HG02973 (cell line): ENCODE results near the gene BTN3A1.

Experiments
- ATAC-seq: cut with Tn5 transposase; IDR thresholded peaks from one replicate; pipeline ENCODE4 v1.9.1; 2021; ENCODE audit warnings: moderate library complexity; ENCODE audit not compliant: unreplicated experiment

Gene BTN3A1

GRCh38 chr6:26379292-26379691, 22.8 kb upstream of the BTN3A1 start:
- ATAC-seq, result no peak

GRCh38 chr6:26379740-26380139, 22.3 kb upstream of the BTN3A1 start:
- ATAC-seq, result no peak

GRCh38 chr6:26380256-26380655, 21.8 kb upstream of the BTN3A1 start:
- ATAC-seq, result no peak

- no peak for ATAC-seq
These were observed 20.0 kb upstream of the BTN3A1 start for GRCh38 chr6:26382121-26382520.

- peak; percentile 4 for ATAC-seq
These were observed 18.3 kb upstream of the BTN3A1 start for GRCh38 chr6:26383624-26384417.

GRCh38 chr6:26385734-26386125, 16.3 kb upstream of the BTN3A1 start:
- ATAC-seq, result no peak

GRCh38 chr6:26387565-26387964, 14.5 kb upstream of the BTN3A1 start:
- no peak for ATAC-seq

- ATAC-seq, result no peak
These were observed 14.1 kb upstream of the BTN3A1 start for GRCh38 chr6:26388014-26388413.

GRCh38 chr6:26388441-26388840, 13.6 kb upstream of the BTN3A1 start:
- no peak for ATAC-seq

GRCh38 chr6:26389349-26389894, 12.7 kb upstream of the BTN3A1 start:
- ATAC-seq, result no peak

GRCh38 chr6:26390531-26390930, 11.5 kb upstream of the BTN3A1 start:
- no peak for ATAC-seq

- ATAC-seq, result no peak
These were observed 9.0 kb upstream of the BTN3A1 start for GRCh38 chr6:26392932-26393636.

- ATAC-seq, result no peak
These were observed 7.8 kb upstream of the BTN3A1 start for GRCh38 chr6:26394289-26394688.

GRCh38 chr6:26398555-26398954, 3.5 kb upstream of the BTN3A1 start:
- no peak for ATAC-seq

- ATAC-seq, result no peak
These were observed 1.4 kb upstream of the BTN3A1 start for GRCh38 chr6:26400626-26401025.

GRCh38 chr6:26401389-26401986, 587 bp upstream of the BTN3A1 start:
- ATAC-seq, result no peak

GRCh38 chr6:26403893-26404292, 1.8 kb downstream of the BTN3A1 start:
- no peak for ATAC-seq

- ATAC-seq, result no peak
These were observed 2.5 kb downstream of the BTN3A1 start for GRCh38 chr6:26404546-26404945.

GRCh38 chr6:26408828-26409730, 7.0 kb downstream of the BTN3A1 start:
- no peak for ATAC-seq

GRCh38 chr6:26411751-26412150, 9.7 kb downstream of the BTN3A1 start:
- ATAC-seq, result no peak

GRCh38 chr6:26412228-26412627, 10.2 kb downstream of the BTN3A1 start:
- no peak for ATAC-seq
